NCI-H446 (cell line): ENCODE measurements around the gene CHRND.
"Not testable (repeated sequence)": the region's sequence is repeated elsewhere in the genome, so short reads cannot be mapped to it uniquely, and the experiment has no call there.

Source experiments
- DNase-seq, 2 experiments: peaks; one replicate each; lab custom pipeline; 2025; lab: John Stamatoyannopoulos, UW

Gene CHRND

GRCh38 chr2:232528746-232529460, 2.9 kb downstream of the CHRND start:
- no peak for DNase-seq

- no peak for DNase-seq
These were observed 4.0 kb downstream of the CHRND start for GRCh38 chr2:232529806-232530547.

- no peak for DNase-seq
These were observed 4.8 kb downstream of the CHRND start for GRCh38 chr2:232530626-232531260.

- no peak for DNase-seq
These were observed 6.5 kb downstream of the CHRND start for GRCh38 chr2:232532419-232532818.

GRCh38 chr2:232532821-232533220, 6.9 kb downstream of the CHRND start:
- not testable (repeated sequence) for DNase-seq

- DNase-seq, result no peak
These were observed 8.2 kb downstream of the CHRND start for GRCh38 chr2:232533944-232534710.

GRCh38 chr2:232534940-232535651, 9.1 kb downstream of the CHRND start:
- DNase-seq, result no peak

GRCh38 chr2:232535761-232536530, 10.0 kb downstream of the CHRND start:
- DNase-seq, result no peak

- DNase-seq, result no peak
These were observed 11.1 kb downstream of the CHRND start for GRCh38 chr2:232537079-232537478.

GRCh38 chr2:232537499-232537898, 11.5 kb downstream of the CHRND start:
- no peak for DNase-seq

GRCh38 chr2:232538671-232539070, 12.7 kb downstream of the CHRND start:
- DNase-seq, result no peak

GRCh38 chr2:232539298-232540231, 13.6 kb downstream of the CHRND start, which contains the start of gene CHRNG:
TSS of gene CHRNG (plus strand) at chr2:232539692. CDS start at chr2:232539748, 56 bp downstream.
- no peak for DNase-seq

- no peak for DNase-seq
These were observed 14.6 kb downstream of the CHRND start for GRCh38 chr2:232540441-232541041.

- DNase-seq, result no peak
These were observed 15.4 kb downstream of the CHRND start for GRCh38 chr2:232541195-232541960.

GRCh38 chr2:232541961-232542714, 16.2 kb downstream of the CHRND start:
- DNase-seq, result no peak

- no peak for DNase-seq
These were observed 16.9 kb downstream of the CHRND start for GRCh38 chr2:232542715-232543467.

GRCh38 chr2:232543491-232543890, 17.5 kb downstream of the CHRND start:
- no peak for DNase-seq
